22Rv1 (cell line): ENCODE measurements around the gene PSTPIP2.

Source experiments
- H3K27ac ChIP-seq: fragments of 450-650 bp; 2 replicates; pipeline ENCODE4 v1.5.1; 2017
- CTCF ChIP-seq: fragments of 450-650 bp; IDR thresholded peaks from 2 replicates; pipeline ENCODE4 v1.5.1; 2017; ENCODE audit warnings: mild to moderate bottlenecking
- ZFX ChIP-seq: fragments of 450-650 bp; IDR thresholded peaks from 2 replicates; pipeline ENCODE4 v1.6.1; 2017; ENCODE audit warnings: antibody characterized with exemption, borderline replicate concordance

Gene PSTPIP2

DNA sequence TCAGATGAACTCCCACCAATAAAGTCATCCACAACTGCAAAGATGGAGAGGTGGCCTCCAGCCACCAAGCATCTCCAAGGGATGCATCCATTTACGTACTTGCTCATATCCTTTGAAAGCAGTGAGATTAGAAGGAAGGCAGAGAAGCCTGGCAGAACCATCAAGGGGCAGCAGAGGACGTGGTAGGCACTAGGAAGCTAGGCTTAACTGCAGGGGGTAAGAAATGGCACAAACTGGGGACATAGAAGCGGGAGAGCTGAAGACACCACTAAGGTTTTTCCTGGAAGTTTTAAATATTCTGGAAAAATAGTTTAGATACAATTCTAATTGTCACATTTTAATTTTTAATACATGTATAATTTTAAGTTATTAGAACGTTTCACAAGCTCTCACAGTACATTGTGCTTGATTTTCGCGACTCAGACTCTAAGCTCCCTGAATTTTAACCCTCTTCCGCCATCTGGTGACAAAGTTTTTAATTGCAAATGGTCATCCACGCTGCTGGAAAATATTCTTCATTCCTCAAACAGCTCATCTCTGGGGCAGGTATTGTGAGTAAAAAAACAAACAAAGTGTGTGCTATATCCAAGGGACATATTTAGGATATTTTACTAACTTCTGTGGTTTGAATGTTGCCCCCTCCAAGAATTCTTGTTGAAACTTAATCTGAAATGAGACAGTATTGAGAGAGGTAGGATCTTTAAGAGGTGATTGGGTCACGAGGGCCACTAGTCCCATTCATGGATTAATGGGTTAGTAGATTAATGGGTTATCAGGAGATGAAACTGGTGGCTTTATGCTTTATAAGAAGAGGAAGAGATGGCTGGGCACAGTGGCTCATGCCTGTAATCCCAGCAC lies 1.6 kb upstream of the PSTPIP2 start:
- H3K27ac ChIP-seq = no peak overlapping the region
- no peak for TF ChIP-seq ZFX
- TF ChIP-seq CTCF = peak; percentile 79

GRCh38 chr18:46072959-46073358 lies 899 bp upstream of the PSTPIP2 start:
- TF ChIP-seq CTCF = no peak
- H3K27ac ChIP-seq = no peak overlapping the region

DNA sequence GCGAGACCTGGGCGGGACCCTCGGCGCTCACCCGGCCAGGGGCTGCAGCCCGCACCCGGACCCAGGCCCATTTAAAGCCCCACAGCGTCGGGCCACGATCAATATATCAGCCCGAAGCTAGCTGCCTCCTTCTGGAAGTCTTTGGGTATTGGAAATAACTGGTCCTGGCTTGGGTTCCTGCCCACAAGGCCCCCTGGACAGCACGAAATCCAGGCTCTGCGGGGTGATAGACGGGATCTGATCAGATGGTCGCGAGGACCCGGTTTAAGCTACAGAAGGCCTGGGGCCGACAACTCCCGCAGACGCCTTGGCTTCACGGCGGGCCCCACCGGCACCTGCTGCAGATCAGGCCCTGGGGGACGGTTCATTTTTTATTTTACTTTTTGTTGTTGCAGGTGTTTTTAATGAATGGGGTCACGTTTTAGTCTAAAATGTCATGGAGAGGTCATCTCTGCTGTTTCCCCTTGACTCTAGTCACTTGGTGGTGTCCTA lies 362 bp upstream of the PSTPIP2 start:
- no peak overlapping the region for H3K27ac ChIP-seq
- TF ChIP-seq CTCF (no peak), ZFX (no peak)

- no peak overlapping the region for H3K27ac ChIP-seq
- TF ChIP-seq ZFX = no peak
- TF ChIP-seq CTCF = no peak
Observed at GRCh38 chr18:46070815-46071652, 1.0 kb downstream of the PSTPIP2 start.

- TF ChIP-seq ZFX = no peak
- TF ChIP-seq CTCF = no peak
- no peak overlapping the region for H3K27ac ChIP-seq
Observed at GRCh38 chr18:46070232-46070631, 1.8 kb downstream of the PSTPIP2 start.

DNA sequence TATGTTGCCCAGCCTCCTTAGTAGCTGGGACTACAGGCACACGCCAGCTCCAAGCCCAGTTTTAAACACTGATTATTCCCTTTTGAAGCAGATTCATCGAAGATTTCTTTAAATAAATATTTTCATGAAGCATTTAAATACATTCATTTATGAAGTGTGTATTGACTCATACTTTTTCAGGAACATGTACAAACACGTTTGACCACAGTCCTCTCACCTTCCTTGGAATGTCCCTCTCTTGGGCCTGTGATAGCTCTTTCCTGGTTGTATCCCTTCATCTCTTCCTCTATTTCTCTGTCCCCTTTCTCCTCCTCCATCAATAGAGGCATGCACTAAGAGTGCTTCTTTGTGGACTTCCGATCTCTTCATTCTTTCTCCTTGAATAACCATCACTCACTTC lies 2.5 kb downstream of the PSTPIP2 start:
- TF ChIP-seq CTCF (no peak), ZFX (no peak)
- H3K27ac ChIP-seq = no peak overlapping the region

DNA sequence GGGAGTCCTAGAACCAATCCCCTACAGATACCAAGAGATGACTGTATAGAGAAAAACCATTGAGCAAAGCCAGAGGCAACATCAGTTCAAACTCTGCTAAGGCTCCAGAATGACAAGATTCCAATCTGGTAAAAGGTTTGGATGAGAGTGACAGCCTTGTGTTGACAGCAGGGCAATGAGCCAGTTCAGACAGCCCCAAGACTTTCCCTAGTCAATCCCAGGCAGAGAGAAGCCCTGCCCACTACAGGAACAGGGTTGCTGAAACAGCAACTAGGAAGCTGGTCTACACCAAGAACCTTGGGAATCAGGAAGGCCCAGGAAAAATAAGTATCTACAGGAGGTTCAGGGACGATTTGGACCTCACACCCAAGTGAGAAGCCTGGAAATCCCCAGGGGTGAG lies 3.3 kb downstream of the PSTPIP2 start:
- TF ChIP-seq CTCF = no peak
- TF ChIP-seq ZFX = no peak

More for the DNA sequence above, 3.3 kb downstream of the PSTPIP2 start:
- H3K27ac ChIP-seq = no peak overlapping the region
